HEK293T (cell line): Measurements from ENCODE around the gene DCUN1D2.

ENCODE experiments used
- CTCF ChIA-PET: fragments of 350-600 bp; formaldehyde crosslinking; extraction: SDS; loops from one replicate; lab custom pipeline; 2021; ENCODE audit warnings: antibody characterized with exemption, inconsistent platforms; lab: Yijun Ruan, JAX
- POLR2A ChIA-PET: fragments of 350-600 bp; formaldehyde crosslinking; extraction: SDS; loops from one replicate; lab custom pipeline; 2020; ENCODE audit warnings: antibody characterized with exemption, inconsistent platforms; lab: Yijun Ruan, JAX
- DNase-seq: peaks from one replicate; pipeline ENCODE4 v3.0.0; 2012; ENCODE audit warnings: mixed read lengths; ENCODE audit errors: extremely low spot score
- ARNT ChIP-seq: fragments of 450-650 bp; IDR thresholded peaks from 2 replicates; pipeline ENCODE4 v1.6.1; 2017; ENCODE audit warnings: mild to moderate bottlenecking
- BHLHE40 ChIP-seq: fragments of 450-650 bp; IDR thresholded peaks from 2 replicates; pipeline ENCODE4 v1.6.1; 2016; ENCODE audit warnings: mild to moderate bottlenecking, moderate library complexity, borderline replicate concordance
- CTBP1 ChIP-seq: fragments of 450-650 bp; IDR thresholded peaks from 2 replicates; pipeline ENCODE4 v1.6.1; 2016; ENCODE audit warnings: borderline replicate concordance
- ELF4 ChIP-seq: fragments of 450-650 bp; IDR thresholded peaks from 2 replicates; pipeline ENCODE4 v1.6.1; 2017; ENCODE audit warnings: antibody characterized with exemption
- FOXA1 ChIP-seq: fragments of 450-650 bp; IDR thresholded peaks from 2 replicates; pipeline ENCODE4 v1.6.1; 2016; ENCODE audit warnings: mild to moderate bottlenecking
- FOXK2 ChIP-seq: fragments of 450-650 bp; IDR thresholded peaks from 2 replicates; pipeline ENCODE4 v1.6.1; 2016; ENCODE audit warnings: mild to moderate bottlenecking
- FOXM1 ChIP-seq: fragments of 450-650 bp; IDR thresholded peaks from 2 replicates; pipeline ENCODE4 v1.6.1; 2017; ENCODE audit warnings: mild to moderate bottlenecking, borderline replicate concordance
- HDGF ChIP-seq: fragments of 450-650 bp; IDR thresholded peaks from 2 replicates; pipeline ENCODE4 v1.6.1; 2017; ENCODE audit warnings: antibody characterized with exemption, borderline replicate concordance
- L3MBTL2 ChIP-seq: fragments of 450-650 bp; conservative IDR thresholded peaks from 2 replicates; pipeline ENCODE4 v1.6.1; 2016; ENCODE audit warnings: mild to moderate bottlenecking
- LEF1 ChIP-seq: fragments of 450-650 bp; IDR thresholded peaks from 2 replicates; pipeline ENCODE4 v1.6.1; 2017; ENCODE audit warnings: mild to moderate bottlenecking, borderline replicate concordance
- NFRKB ChIP-seq: fragments of 450-650 bp; IDR thresholded peaks from 2 replicates; pipeline ENCODE4 v1.6.1; 2016; ENCODE audit warnings: mild to moderate bottlenecking, moderate library complexity
- SP1 ChIP-seq: fragments of 450-650 bp; IDR thresholded peaks from 2 replicates; pipeline ENCODE4 v1.6.1; 2017
- SUZ12 ChIP-seq: fragments of 450-650 bp; IDR thresholded peaks from 2 replicates; pipeline ENCODE4 v1.6.1; 2016; ENCODE audit warnings: mild to moderate bottlenecking
- TARDBP ChIP-seq: fragments of 450-650 bp; IDR thresholded peaks from 2 replicates; pipeline ENCODE4 v1.6.1; 2016
- ZNF384 ChIP-seq: fragments of 450-650 bp; IDR thresholded peaks from 2 replicates; pipeline ENCODE4 v1.6.1; 2016
- TF ChIP-seq, protein P1 (sequence below): fragments of 450-650 bp; IDR thresholded peaks from 2 replicates; pipeline ENCODE4 v1.6.1; 2016

The DCUN1D2 gene

GRCh38 chr13:113491982-113492381 lies 1.5 kb upstream of the DCUN1D2 start:
- TF ChIP-seq NFRKB (no peak), TARDBP (no peak), ARNT (no peak), SP1 (no peak), FOXM1 (no peak), FOXK2 (no peak), BHLHE40 (no peak)
- TF ChIP-seq, protein P1, sequence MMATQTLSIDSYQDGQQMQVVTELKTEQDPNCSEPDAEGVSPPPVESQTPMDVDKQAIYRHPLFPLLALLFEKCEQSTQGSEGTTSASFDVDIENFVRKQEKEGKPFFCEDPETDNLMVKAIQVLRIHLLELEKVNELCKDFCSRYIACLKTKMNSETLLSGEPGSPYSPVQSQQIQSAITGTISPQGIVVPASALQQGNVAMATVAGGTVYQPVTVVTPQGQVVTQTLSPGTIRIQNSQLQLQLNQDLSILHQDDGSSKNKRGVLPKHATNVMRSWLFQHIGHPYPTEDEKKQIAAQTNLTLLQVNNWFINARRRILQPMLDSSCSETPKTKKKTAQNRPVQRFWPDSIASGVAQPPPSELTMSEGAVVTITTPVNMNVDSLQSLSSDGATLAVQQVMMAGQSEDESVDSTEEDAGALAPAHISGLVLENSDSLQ = no peak
- no peak for DNase-seq
- CTCF ChIA-PET = no interaction called here
- POLR2A ChIA-PET = no interaction called here

DNA sequence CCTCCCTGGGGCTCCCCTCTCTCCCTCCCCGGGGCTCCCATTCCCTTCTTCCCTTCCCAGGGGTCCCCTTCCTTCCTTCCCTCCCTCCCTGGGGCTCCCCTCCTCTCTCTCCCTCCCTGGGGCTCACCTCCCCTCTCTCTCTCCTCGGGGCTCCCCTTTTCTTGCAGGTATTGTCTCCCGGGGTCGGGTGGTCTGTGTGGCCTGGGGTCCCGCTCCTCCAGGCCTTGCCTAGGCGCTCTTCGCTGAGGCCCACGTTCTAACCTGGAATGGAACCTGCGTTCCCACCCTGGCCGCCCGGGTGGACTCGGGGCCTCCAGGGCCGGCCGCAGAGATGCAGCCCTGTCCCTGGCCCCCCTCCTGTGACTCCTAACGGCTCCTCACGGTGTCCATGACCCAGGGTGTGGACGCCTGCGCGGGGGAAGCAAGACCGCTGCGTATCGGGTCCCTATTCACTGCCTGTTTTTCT lies 940 bp upstream of the DCUN1D2 start:
- POLR2A ChIA-PET = no interaction called here
- CTCF ChIA-PET = no interaction called here
- TF ChIP-seq SUZ12 = no peak
- peak; percentile 9 for DNase-seq

- peak; percentile 9 for DNase-seq
- TF ChIP-seq TARDBP (no peak), FOXK2 (no peak), ZNF384 (no peak)
- ChIA-PET POLR2A (interaction anchor here (1.0 to 1.4 kb wide), 2 partner anchors 9 to 72 kb away, joined by 3 to 6 read pairs; no protein-coding TSS in a partner anchor), CTCF (interaction anchor here (1.3 to 1.4 kb wide), 2 partner anchors 9 to 71 kb away, joined by 3 read pairs; no protein-coding TSS in a partner anchor)
Observed at GRCh38 chr13:113489549-113490495, 689 bp downstream of the DCUN1D2 start.

- no peak for TF ChIP-seq FOXM1
- TF ChIP-seq SUZ12 = no peak
- TF ChIP-seq LEF1 = no peak
- TF ChIP-seq HDGF = no peak
- no peak for TF ChIP-seq BHLHE40
- TF ChIP-seq L3MBTL2 = no peak
- TF ChIP-seq FOXK2 = no peak
- TF ChIP-seq TARDBP = no peak
- no peak for TF ChIP-seq CTBP1
- no peak for TF ChIP-seq ELF4
- TF ChIP-seq NFRKB = no peak
- TF ChIP-seq FOXA1 = no peak
- no peak for TF ChIP-seq ARNT
- TF ChIP-seq, protein P1 = no peak
- no peak for TF ChIP-seq SP1
- TF ChIP-seq ZNF384 = no peak
- ChIA-PET CTCF (interaction anchor here (1.3 to 1.4 kb wide), 2 partner anchors 8 to 72 kb away, joined by 3 read pairs; no protein-coding TSS in a partner anchor), POLR2A (interaction anchor here (1.4 kb wide), 1 partner anchor 73 kb away, joined by 3 read pairs; no protein-coding TSS in a partner anchor)
- DNase-seq = no peak
Observed at GRCh38 chr13:113489171-113489548, 1.4 kb downstream of the DCUN1D2 start.

GRCh38 chr13:113488283-113488682 lies 2.2 kb downstream of the DCUN1D2 start:
- ChIA-PET POLR2A (interaction anchor here (0.7 to 0.9 kb wide), 2 partner anchors 17 to 74 kb away, joined by 3 read pairs; no protein-coding TSS in a partner anchor), CTCF (no interaction called here)
- DNase-seq = no peak
- TF ChIP-seq, protein P1 = no peak
- no peak for TF ChIP-seq SP1
- TF ChIP-seq ZNF384 = no peak
- no peak for TF ChIP-seq ARNT
- TF ChIP-seq HDGF = no peak
- no peak for TF ChIP-seq SUZ12
- TF ChIP-seq CTBP1 = no peak
- no peak for TF ChIP-seq BHLHE40
- TF ChIP-seq L3MBTL2 = no peak
- no peak for TF ChIP-seq LEF1
- no peak for TF ChIP-seq FOXK2
- TF ChIP-seq FOXM1 = no peak
- TF ChIP-seq ELF4 = no peak
- no peak for TF ChIP-seq FOXA1
- TF ChIP-seq NFRKB = no peak

DNA sequence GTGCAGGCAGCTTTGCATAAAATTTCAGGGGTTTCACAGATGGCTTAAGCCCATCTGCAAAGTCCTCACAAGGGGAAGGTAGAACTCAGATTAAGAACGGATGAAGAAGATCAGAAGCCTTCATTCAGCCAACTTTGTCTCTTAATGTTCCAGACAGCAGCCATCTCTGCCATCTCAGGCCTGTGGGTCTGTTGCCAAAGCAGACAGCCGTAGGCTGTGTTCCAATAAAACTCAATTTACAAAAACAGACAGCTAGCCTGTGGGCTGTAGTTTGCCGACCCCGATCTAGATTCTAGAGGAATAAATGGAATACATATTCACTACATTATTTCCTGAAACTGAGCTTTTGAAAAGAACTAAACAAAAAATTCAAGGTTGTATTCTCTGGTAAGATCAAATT lies 3.8 kb downstream of the DCUN1D2 start:
- no peak for TF ChIP-seq NFRKB
- TF ChIP-seq ZNF384 = no peak
- TF ChIP-seq TARDBP = no peak
- no peak for TF ChIP-seq L3MBTL2
- TF ChIP-seq HDGF = no peak
- no peak for TF ChIP-seq FOXA1
- TF ChIP-seq, protein P1 = no peak
- no peak for TF ChIP-seq SUZ12
- TF ChIP-seq ELF4 = no peak
- no peak for TF ChIP-seq CTBP1
- no peak for TF ChIP-seq ARNT
- TF ChIP-seq FOXM1 = no peak
- TF ChIP-seq LEF1 = no peak
- TF ChIP-seq FOXK2 = no peak
- TF ChIP-seq SP1 = no peak
- TF ChIP-seq BHLHE40 = no peak
- CTCF ChIA-PET = no interaction called here
- POLR2A ChIA-PET = no interaction called here
- DNase-seq = no peak
